HG03280 (cell line): ENCODE results near the gene MOB3C.

Experiments
- ATAC-seq: cut with Tn5 transposase; IDR thresholded peaks from one replicate; pipeline ENCODE4 v1.9.1; 2021; ENCODE audit warnings: mild to moderate bottlenecking, moderate library complexity; ENCODE audit not compliant: unreplicated experiment

The MOB3C gene

GRCh38 chr1:46607345-46608130 lies 9.1 kb downstream of the MOB3C start:
- no peak for ATAC-seq

- ATAC-seq, result no peak
Measured at GRCh38 chr1:46606255-46606965, 10.2 kb downstream of the MOB3C start.

GRCh38 chr1:46605232-46605631 lies 11.4 kb downstream of the MOB3C start:
- ATAC-seq, result no peak

GRCh38 chr1:46603858-46604549 lies 12.6 kb downstream of the MOB3C start, which contains the start of gene MKNK1:
MKNK1 (minus strand) TSS chr1:46604268; CDS start chr1:46583327, 20,941 bp downstream.
- ATAC-seq, result peak; percentile 98

- ATAC-seq, result no peak
Measured at GRCh38 chr1:46603481-46603857, 13.1 kb downstream of the MOB3C start.

- ATAC-seq, result no peak
Measured at GRCh38 chr1:46601257-46602007, 15.2 kb downstream of the MOB3C start.

- ATAC-seq, result no peak
Measured at GRCh38 chr1:46599059-46599970, 17.3 kb downstream of the MOB3C start.

GRCh38 chr1:46596846-46597245 lies 19.8 kb downstream of the MOB3C start:
- no peak for ATAC-seq

GRCh38 chr1:46596036-46596435 lies 20.6 kb downstream of the MOB3C start:
- no peak for ATAC-seq

- ATAC-seq, result no peak
Measured at GRCh38 chr1:46595127-46595526, 21.5 kb downstream of the MOB3C start.

- ATAC-seq, result no peak
Measured at GRCh38 chr1:46594063-46594462, 22.5 kb downstream of the MOB3C start.

- no peak for ATAC-seq
Measured at GRCh38 chr1:46592823-46593222, 23.8 kb downstream of the MOB3C start.

GRCh38 chr1:46589529-46589928 lies 27.1 kb downstream of the MOB3C start:
- ATAC-seq, result no peak

GRCh38 chr1:46587069-46587468 lies 29.5 kb downstream of the MOB3C start:
- ATAC-seq, result no peak

GRCh38 chr1:46585312-46585938 lies 31.2 kb downstream of the MOB3C start:
- ATAC-seq, result no peak

- no peak for ATAC-seq
Measured at GRCh38 chr1:46583494-46583893, 33.1 kb downstream of the MOB3C start.

GRCh38 chr1:46582972-46583371 lies 33.6 kb downstream of the MOB3C start:
- ATAC-seq, result no peak

GRCh38 chr1:46581681-46582455 lies 34.7 kb downstream of the MOB3C start:
- ATAC-seq, result no peak
